ENCODE measurements around the gene NXNL2.

Gene NXNL2

DNA sequence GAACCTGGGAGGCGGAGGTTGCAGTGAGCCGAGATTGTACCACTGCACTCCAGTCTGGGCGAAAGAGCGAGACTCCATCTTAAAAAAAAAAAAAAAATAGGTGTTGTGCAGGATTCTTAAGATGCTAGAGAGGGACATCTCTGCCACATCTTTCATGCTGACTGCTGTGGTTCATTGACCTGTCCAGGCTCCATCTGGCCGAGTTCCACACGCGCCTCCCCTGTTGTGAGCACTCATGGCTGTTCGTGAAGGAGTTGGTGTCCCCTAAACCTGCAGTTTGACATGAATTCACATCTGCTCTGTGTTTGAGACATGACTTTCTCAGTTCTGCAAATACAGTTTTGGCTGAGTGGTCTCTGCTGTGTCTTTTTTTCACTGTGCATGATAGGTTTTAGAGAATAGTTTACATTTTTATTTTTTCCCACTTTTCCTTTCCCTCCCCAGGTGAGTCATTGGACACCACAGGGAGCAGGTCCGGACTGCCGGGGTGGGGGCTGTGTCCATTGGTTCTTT lies 5.3 kb downstream of the NXNL2 start:
- Histone ChIP-seq H3K4me1 (ENCODE audit: control insufficient read depth in 5 of 5, insufficient read depth in 5 of 5, low read length in 5 of 5) (peaks cover 0 to 13% (median 5%) of the 10 kb centered on the region in 5 donors), H3K9me3 (ENCODE audit: control insufficient read depth in 5 of 5, low read length in 5 of 5) (peaks cover 0 to 5% (median 0%) of the 10 kb centered on the region in 5 donors), H3K9ac (ENCODE audit: low read length in 5 of 5) (no peak overlapping the region), H3K4me3 (ENCODE audit: low read depth in 1 of 5, low read length in 5 of 5) (no peak overlapping the region), H3K36me3 (ENCODE audit: control insufficient read depth in 5 of 5, insufficient read depth in 5 of 5, low read length in 5 of 5) (no peaks in the 10 kb centered on the region), H3K27ac (ENCODE audit: low read depth, low read length) (no peak overlapping the region), H3K27me3 (ENCODE audit: control insufficient read depth in 5 of 5, insufficient read depth in 4 of 5, low read length in 5 of 5) (peaks cover 9 to 22% (median 17%) of the 10 kb centered on the region in 5 donors)

- Histone ChIP-seq H3K27ac (ENCODE audit: low read depth, low read length) (no peak overlapping the region), H3K27me3 (ENCODE audit: control insufficient read depth in 5 of 5, insufficient read depth in 4 of 5, low read length in 5 of 5) (peaks cover 0 to 3% (median 0%) of the 10 kb centered on the region in 5 donors), H3K9me3 (ENCODE audit: control insufficient read depth in 5 of 5, low read length in 5 of 5) (peaks cover 0 to 7% (median 5%) of the 10 kb centered on the region in 5 donors), H3K4me3 (ENCODE audit: low read depth in 1 of 5, low read length in 5 of 5) (no peak overlapping the region), H3K36me3 (ENCODE audit: control insufficient read depth in 5 of 5, insufficient read depth in 5 of 5, low read length in 5 of 5) (no peaks in the 10 kb centered on the region), H3K4me1 (ENCODE audit: control insufficient read depth in 5 of 5, insufficient read depth in 5 of 5, low read length in 5 of 5) (peaks cover 0 to 4% (median 0%) of the 10 kb centered on the region in 5 donors), H3K9ac (ENCODE audit: low read length in 5 of 5) (no peak overlapping the region)
Measured at GRCh38 chr9:88544245-88544644, 9.3 kb downstream of the NXNL2 start.

DNA sequence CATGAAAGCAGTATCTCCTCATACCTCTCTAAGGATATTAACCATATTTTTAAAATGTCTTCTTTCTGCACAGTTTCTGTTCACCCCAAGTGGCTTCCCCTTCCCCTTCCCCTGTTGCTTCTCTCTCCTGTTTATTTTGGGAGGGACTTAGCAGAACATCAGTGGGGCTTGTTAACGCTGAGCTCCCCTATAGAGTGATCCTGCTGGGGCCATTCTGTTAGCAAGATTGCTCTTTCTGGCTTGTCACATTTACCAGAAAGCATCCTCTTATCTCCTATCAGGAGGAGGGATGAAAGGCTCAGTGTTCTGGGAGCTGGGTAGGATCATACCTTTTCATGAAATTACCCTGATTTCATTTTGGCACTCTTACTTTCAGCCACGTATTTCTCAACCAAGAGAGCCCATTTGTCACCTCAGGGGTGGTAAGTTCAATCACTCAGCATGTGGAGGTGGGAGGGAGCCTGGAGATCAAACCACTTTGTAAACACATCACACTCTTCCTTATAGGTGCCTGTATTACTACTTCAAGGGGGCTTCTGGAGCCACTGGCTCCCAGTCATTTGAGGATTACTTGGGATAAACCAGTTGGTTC lies 16.7 kb downstream of the NXNL2 start:
- H3K36me3 ChIP-seq (ENCODE audit: control insufficient read depth in 5 of 5, insufficient read depth in 5 of 5, low read length in 5 of 5) = no peaks in the 10 kb centered on the region
- H3K9ac ChIP-seq (ENCODE audit: low read length in 5 of 5) = no peak overlapping the region
- H3K27ac ChIP-seq (ENCODE audit: low read depth, low read length) = no peak overlapping the region
- no peak overlapping the region for H3K4me3 ChIP-seq (ENCODE audit: low read depth in 1 of 5, low read length in 5 of 5)
- H3K9me3 ChIP-seq (ENCODE audit: control insufficient read depth in 5 of 5, low read length in 5 of 5) = peaks cover 0 to 11% (median 5%) of the 10 kb centered on the region in 5 donors
- no peaks in the 10 kb centered on the region for H3K4me1 ChIP-seq (ENCODE audit: control insufficient read depth in 5 of 5, insufficient read depth in 5 of 5, low read length in 5 of 5)
- H3K27me3 ChIP-seq (ENCODE audit: control insufficient read depth in 5 of 5, insufficient read depth in 4 of 5, low read length in 5 of 5) = peaks cover 0 to 7% (median 3%) of the 10 kb centered on the region in 5 donors

GRCh38 chr9:88553350-88553749 lies 18.4 kb downstream of the NXNL2 start:
- H3K9ac ChIP-seq (ENCODE audit: low read length in 5 of 5) = no peak overlapping the region
- H3K27me3 ChIP-seq (ENCODE audit: control insufficient read depth in 5 of 5, insufficient read depth in 4 of 5, low read length in 5 of 5) = peaks cover 0 to 7% (median 3%) of the 10 kb centered on the region in 5 donors
- H3K4me3 ChIP-seq (ENCODE audit: low read depth in 1 of 5, low read length in 5 of 5) = no peak overlapping the region
- H3K9me3 ChIP-seq (ENCODE audit: control insufficient read depth in 5 of 5, low read length in 5 of 5) = peaks cover 0 to 11% (median 5%) of the 10 kb centered on the region in 5 donors
- H3K27ac ChIP-seq (ENCODE audit: low read depth, low read length) = no peak overlapping the region
- no peaks in the 10 kb centered on the region for H3K4me1 ChIP-seq (ENCODE audit: control insufficient read depth in 5 of 5, insufficient read depth in 5 of 5, low read length in 5 of 5)
- H3K36me3 ChIP-seq (ENCODE audit: control insufficient read depth in 5 of 5, insufficient read depth in 5 of 5, low read length in 5 of 5) = no peaks in the 10 kb centered on the region

- Histone ChIP-seq H3K9ac (ENCODE audit: low read length in 5 of 5) (no peak overlapping the region), H3K9me3 (ENCODE audit: control insufficient read depth in 5 of 5, low read length in 5 of 5) (no peaks in the 10 kb centered on the region), H3K4me1 (ENCODE audit: control insufficient read depth in 5 of 5, insufficient read depth in 5 of 5, low read length in 5 of 5) (no peaks in the 10 kb centered on the region), H3K27ac (ENCODE audit: low read depth, low read length) (no peak overlapping the region), H3K4me3 (ENCODE audit: low read depth in 1 of 5, low read length in 5 of 5) (no peak overlapping the region), H3K27me3 (ENCODE audit: control insufficient read depth in 5 of 5, insufficient read depth in 4 of 5, low read length in 5 of 5) (peaks cover 0 to 7% (median 3%) of the 10 kb centered on the region in 5 donors), H3K36me3 (ENCODE audit: control insufficient read depth in 5 of 5, insufficient read depth in 5 of 5, low read length in 5 of 5) (no peaks in the 10 kb centered on the region)
Measured at GRCh38 chr9:88555268-88555980, 20.4 kb downstream of the NXNL2 start.

DNA sequence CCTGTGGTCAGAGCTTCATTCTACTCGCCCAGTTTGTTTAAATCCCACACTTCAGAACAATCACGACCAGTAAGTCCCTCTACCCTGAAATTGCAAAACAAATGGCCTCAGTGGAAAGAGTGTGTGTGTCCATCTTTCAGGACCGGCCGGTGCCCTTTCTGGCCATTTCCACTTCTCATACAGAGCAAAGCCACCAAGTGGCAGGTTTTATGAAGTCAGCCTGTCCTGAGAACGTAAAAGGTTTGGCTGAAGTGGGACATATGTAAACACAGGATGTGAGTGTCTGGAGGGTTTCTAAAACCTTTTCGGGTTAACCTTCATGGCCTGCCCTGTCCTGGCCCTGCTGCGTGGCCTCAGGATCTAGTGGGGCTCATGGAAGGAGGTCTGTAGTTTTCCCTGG lies 24.7 kb downstream of the NXNL2 start:
- no peak overlapping the region for H3K4me3 ChIP-seq (ENCODE audit: low read depth in 1 of 5, low read length in 5 of 5)
- no peak overlapping the region for H3K27ac ChIP-seq (ENCODE audit: low read depth, low read length)
- H3K4me1 ChIP-seq (ENCODE audit: control insufficient read depth in 5 of 5, insufficient read depth in 5 of 5, low read length in 5 of 5) = no peaks in the 10 kb centered on the region
- H3K9ac ChIP-seq (ENCODE audit: low read length in 5 of 5) = no peak overlapping the region
- no peaks in the 10 kb centered on the region for H3K36me3 ChIP-seq (ENCODE audit: control insufficient read depth in 5 of 5, insufficient read depth in 5 of 5, low read length in 5 of 5)
- H3K27me3 ChIP-seq (ENCODE audit: control insufficient read depth in 5 of 5, insufficient read depth in 4 of 5, low read length in 5 of 5) = peaks cover 0 to 7% (median 3%) of the 10 kb centered on the region in 5 donors
- H3K9me3 ChIP-seq (ENCODE audit: control insufficient read depth in 5 of 5, low read length in 5 of 5) = no peaks in the 10 kb centered on the region

DNA sequence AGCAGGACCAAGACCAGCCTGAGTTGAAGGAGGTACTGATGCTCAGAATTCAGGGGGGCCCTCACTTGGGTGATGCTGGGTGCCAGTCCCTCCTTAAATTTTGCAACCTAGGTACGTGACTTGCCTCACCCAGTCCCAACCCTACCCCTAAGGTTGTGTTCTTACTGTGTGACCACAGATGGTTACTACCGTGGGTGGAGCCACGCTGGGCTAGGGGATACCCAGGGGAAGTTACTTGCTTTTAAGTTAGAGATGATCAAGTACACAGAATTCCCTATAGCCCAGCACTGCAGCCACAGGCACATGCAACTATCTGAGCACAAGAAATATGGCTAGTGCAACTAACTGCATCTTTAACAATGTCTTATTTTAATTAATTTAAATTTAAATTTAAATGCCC lies 32.9 kb downstream of the NXNL2 start:
- no peak overlapping the region for H3K27ac ChIP-seq (ENCODE audit: low read depth, low read length)
- H3K4me3 ChIP-seq (ENCODE audit: low read depth in 1 of 5, low read length in 5 of 5) = no peak overlapping the region
- peaks cover 0 to 4% (median 0%) of the 10 kb centered on the region in 5 donors for H3K27me3 ChIP-seq (ENCODE audit: control insufficient read depth in 5 of 5, insufficient read depth in 4 of 5, low read length in 5 of 5)
- H3K9me3 ChIP-seq (ENCODE audit: control insufficient read depth in 5 of 5, low read length in 5 of 5) = no peaks in the 10 kb centered on the region
- H3K36me3 ChIP-seq (ENCODE audit: control insufficient read depth in 5 of 5, insufficient read depth in 5 of 5, low read length in 5 of 5) = no peaks in the 10 kb centered on the region
- no peak overlapping the region for H3K9ac ChIP-seq (ENCODE audit: low read length in 5 of 5)
- no peaks in the 10 kb centered on the region for H3K4me1 ChIP-seq (ENCODE audit: control insufficient read depth in 5 of 5, insufficient read depth in 5 of 5, low read length in 5 of 5)

GRCh38 chr9:88571419-88571818 lies 36.4 kb downstream of the NXNL2 start:
- no peak overlapping the region for H3K9ac ChIP-seq (ENCODE audit: low read length in 5 of 5)
- peaks cover 0 to 8% (median 3%) of the 10 kb centered on the region in 5 donors for H3K27me3 ChIP-seq (ENCODE audit: control insufficient read depth in 5 of 5, insufficient read depth in 4 of 5, low read length in 5 of 5)
- H3K27ac ChIP-seq (ENCODE audit: low read depth, low read length) = no peak overlapping the region
- no peak overlapping the region for H3K4me3 ChIP-seq (ENCODE audit: low read depth in 1 of 5, low read length in 5 of 5)
- H3K36me3 ChIP-seq (ENCODE audit: control insufficient read depth in 5 of 5, insufficient read depth in 5 of 5, low read length in 5 of 5) = no peaks in the 10 kb centered on the region
- H3K4me1 ChIP-seq (ENCODE audit: control insufficient read depth in 5 of 5, insufficient read depth in 5 of 5, low read length in 5 of 5) = peaks cover 0 to 4% (median 0%) of the 10 kb centered on the region in 5 donors
- no peaks in the 10 kb centered on the region for H3K9me3 ChIP-seq (ENCODE audit: control insufficient read depth in 5 of 5, low read length in 5 of 5)

GRCh38 chr9:88572684-88573083 lies 37.7 kb downstream of the NXNL2 start:
- H3K9me3 ChIP-seq (ENCODE audit: control insufficient read depth in 5 of 5, low read length in 5 of 5) = no peaks in the 10 kb centered on the region
- no peak overlapping the region for H3K27ac ChIP-seq (ENCODE audit: low read depth, low read length)
- H3K4me1 ChIP-seq (ENCODE audit: control insufficient read depth in 5 of 5, insufficient read depth in 5 of 5, low read length in 5 of 5) = peaks cover 0 to 4% (median 0%) of the 10 kb centered on the region in 5 donors
- peaks cover 0 to 8% (median 4%) of the 10 kb centered on the region in 5 donors for H3K27me3 ChIP-seq (ENCODE audit: control insufficient read depth in 5 of 5, insufficient read depth in 4 of 5, low read length in 5 of 5)
- H3K9ac ChIP-seq (ENCODE audit: low read length in 5 of 5) = no peak overlapping the region
- H3K36me3 ChIP-seq (ENCODE audit: control insufficient read depth in 5 of 5, insufficient read depth in 5 of 5, low read length in 5 of 5) = no peaks in the 10 kb centered on the region
- H3K4me3 ChIP-seq (ENCODE audit: low read depth in 1 of 5, low read length in 5 of 5) = no peak overlapping the region

- H3K4me1 ChIP-seq (ENCODE audit: control insufficient read depth in 5 of 5, insufficient read depth in 5 of 5, low read length in 5 of 5) = peaks cover 0 to 6% (median 2%) of the 10 kb centered on the region in 5 donors
- no peaks in the 10 kb centered on the region for H3K9me3 ChIP-seq (ENCODE audit: control insufficient read depth in 5 of 5, low read length in 5 of 5)
- H3K4me3 ChIP-seq (ENCODE audit: low read depth in 1 of 5, low read length in 5 of 5) = no peak overlapping the region
- no peaks in the 10 kb centered on the region for H3K36me3 ChIP-seq (ENCODE audit: control insufficient read depth in 5 of 5, insufficient read depth in 5 of 5, low read length in 5 of 5)
- peaks cover 0 to 8% (median 4%) of the 10 kb centered on the region in 5 donors for H3K27me3 ChIP-seq (ENCODE audit: control insufficient read depth in 5 of 5, insufficient read depth in 4 of 5, low read length in 5 of 5)
- H3K27ac ChIP-seq (ENCODE audit: low read depth, low read length) = no peak overlapping the region
- no peak overlapping the region for H3K9ac ChIP-seq (ENCODE audit: low read length in 5 of 5)
Measured at GRCh38 chr9:88574953-88575352, 40.0 kb downstream of the NXNL2 start.
